Activated CD8-positive, alpha-beta memory T cell treated with anti-CD3 and anti-CD28 coated beads, Interleukin-2, amount 50 U/mL, for 48 hours (primary cell): ENCODE measurements around the gene ANTKMT.

ENCODE experiments used
- DNase-seq: peaks from one replicate; pipeline ENCODE4 v3.0.0-alpha.2; 2020

The ANTKMT gene

DNA sequence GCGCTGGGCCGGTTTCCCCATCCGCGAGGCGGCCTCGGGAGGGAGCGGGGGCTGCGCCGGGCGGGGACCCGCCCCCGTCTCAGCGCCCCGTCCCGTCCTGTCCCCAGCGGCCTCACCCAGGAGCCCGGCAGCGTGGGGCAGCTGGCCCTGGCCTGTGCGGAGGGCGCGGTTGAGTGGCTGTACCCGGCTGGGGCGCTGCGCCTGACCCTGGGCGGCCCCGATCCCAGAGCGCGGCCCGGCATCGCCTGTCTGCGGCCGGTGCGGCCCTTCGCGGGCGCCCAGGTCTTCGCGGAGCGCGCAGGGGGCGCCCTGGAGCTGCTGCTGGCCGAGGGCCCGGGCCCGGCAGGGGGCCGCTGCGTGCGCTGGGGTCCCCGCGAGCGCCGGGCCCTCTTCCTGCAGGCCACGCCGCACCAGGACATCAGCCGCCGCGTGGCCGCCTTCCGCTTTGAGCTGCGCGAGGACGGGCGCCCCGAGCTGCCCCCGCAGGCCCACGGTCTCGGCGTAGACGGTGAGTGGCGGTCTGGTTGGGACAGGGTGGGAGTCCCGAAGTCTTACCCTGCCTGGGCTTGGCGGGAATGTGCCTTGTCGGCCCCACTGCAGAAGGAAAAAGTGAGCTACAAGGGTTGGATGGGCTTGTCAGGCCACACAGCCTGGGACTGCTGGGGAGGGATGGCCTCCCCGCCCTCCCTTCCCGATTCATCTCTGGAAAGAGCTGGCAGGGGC lies 5.3 kb upstream of the ANTKMT start:
- DNase-seq, result no peak

DNA sequence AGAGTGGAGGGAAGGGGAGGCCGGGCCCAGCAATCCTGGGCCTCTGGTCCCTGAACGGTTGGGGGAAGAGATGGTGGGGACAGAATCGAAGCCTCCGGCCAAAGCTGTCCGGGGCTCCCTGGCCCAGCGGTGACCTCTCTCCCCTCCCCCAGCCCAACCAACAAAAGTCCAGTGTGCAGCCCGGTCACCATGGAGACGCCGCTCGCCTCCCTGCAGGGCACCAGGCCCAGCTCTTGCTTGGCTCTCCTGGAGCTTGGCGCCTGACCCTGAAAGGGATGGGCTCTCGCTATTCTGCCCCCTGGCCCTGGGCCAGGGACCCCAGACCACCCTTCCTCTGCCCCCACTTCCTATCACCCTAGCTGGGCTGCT lies 4.8 kb upstream of the ANTKMT start:
- no peak for DNase-seq

- DNase-seq, result no peak
These were observed 4.1 kb upstream of the ANTKMT start for GRCh38 chr16:716768-717325.

- DNase-seq, result no peak
These were observed 3.3 kb upstream of the ANTKMT start for GRCh38 chr16:717450-718245.

DNA sequence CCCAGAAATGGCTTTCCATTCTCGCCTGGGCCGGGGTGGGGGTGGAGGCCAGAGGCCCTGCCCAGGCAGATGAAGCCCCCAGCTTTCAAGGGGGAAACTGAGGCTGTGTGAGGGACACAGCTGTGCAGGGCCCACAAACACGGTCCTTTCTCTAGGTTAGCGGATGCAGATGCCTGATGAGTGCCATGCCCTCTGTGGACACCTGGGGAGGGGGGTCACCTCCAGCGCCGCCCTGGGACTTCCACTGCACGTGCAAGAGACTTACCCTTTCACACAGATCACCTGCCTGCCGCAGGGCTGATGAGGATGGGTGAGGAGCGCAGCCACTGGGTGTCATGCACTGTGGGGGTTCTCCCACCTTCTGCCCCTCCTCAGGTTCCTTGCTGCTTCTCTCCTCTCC lies 2.6 kb upstream of the ANTKMT start:
- DNase-seq, result no peak

- DNase-seq, result no peak
These were observed 2.0 kb upstream of the ANTKMT start for GRCh38 chr16:718922-719321.

- no peak for DNase-seq
These were observed 1.0 kb upstream of the ANTKMT start for GRCh38 chr16:719815-720446.

- DNase-seq, result peak; percentile 77
These were observed 428 bp upstream of the ANTKMT start for GRCh38 chr16:720447-720989.

- no peak for DNase-seq
These were observed 1.0 kb downstream of the ANTKMT start for GRCh38 chr16:721765-722540.

DNA sequence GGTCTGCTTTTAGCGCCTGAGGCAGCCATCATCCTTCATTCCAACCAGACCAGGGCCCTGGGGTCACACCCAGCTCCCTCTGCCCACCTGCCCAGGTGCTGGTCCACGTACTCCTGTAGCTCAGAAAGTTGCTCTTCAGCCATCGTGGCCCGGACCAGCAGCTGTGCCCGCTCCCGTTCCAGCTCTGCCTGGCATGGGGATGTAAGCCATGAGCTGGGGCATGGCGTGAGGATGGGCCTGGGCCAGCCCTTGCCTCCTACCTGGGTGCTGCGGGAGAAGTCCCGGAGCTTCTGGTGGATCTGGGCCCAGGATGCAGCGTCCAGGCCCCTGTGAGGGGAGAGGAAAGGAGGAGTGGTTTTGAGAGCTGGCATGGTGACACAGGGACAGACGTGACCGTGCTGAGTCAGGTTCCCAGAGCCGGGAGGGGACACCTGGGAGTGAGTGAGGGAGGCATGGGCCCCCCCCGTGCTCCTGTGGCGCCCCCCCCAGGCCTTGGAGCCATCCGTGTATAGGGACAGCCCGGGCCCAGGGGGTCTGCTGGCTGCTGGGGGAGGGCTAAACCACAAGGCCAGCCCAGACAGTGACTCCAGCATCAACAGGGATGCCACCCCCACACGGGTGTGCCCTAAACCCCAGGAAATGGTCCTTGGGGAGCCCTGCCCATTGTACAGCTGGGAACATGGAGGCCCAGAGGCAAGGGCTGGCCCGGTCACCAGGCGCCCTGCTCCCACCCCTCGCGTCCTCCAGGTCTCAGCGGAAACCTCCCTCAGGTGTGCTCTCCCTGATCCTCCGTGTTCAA lies 2.1 kb downstream of the ANTKMT start:
- no peak for DNase-seq

GRCh38 chr16:723695-724094 lies 2.7 kb downstream of the ANTKMT start:
- no peak for DNase-seq

DNA sequence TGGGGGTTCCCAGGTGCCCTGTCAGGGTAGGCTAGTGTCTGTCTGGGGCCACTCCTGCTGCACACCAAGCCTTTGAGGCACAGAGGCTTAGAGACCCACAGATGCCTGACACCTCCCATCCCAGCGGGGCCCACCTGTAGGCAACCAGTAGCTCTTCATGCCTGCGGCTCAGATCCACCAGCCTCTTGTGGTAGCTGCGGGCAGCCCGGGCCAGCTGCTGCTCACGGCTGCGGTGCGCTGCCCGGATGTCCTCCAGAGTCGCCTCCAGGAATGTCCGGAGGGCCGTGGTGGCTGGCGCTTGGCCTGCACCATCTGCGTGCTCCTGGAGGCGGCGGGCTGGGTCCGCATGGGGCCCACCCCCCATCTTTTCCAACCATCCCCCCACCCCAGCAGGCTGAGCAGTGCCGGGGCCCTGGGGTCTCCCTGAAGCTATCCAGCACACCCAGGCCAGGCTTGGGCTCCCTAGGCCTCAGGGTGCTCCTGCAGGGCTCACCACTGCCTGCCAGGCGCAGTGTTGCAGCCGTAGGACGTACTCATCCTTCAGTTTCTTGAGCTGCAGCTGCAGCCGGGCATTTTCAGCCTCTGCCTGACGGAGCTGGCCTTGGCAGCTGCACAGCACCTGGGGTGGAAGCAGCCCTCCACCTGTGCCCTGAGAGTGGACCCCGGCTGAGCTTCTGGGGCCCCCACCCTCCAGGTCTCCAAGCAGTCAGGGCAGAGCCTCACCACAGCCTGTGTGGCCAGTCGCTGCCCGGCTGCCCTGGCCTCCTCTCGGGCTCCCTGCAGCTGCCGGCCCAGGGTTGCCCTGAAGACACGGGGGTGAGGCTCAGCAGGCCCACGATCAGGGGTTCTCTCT lies 3.5 kb downstream of the ANTKMT start:
- no peak for DNase-seq

- no peak for DNase-seq
These were observed 4.1 kb downstream of the ANTKMT start for GRCh38 chr16:725041-725376.

DNA sequence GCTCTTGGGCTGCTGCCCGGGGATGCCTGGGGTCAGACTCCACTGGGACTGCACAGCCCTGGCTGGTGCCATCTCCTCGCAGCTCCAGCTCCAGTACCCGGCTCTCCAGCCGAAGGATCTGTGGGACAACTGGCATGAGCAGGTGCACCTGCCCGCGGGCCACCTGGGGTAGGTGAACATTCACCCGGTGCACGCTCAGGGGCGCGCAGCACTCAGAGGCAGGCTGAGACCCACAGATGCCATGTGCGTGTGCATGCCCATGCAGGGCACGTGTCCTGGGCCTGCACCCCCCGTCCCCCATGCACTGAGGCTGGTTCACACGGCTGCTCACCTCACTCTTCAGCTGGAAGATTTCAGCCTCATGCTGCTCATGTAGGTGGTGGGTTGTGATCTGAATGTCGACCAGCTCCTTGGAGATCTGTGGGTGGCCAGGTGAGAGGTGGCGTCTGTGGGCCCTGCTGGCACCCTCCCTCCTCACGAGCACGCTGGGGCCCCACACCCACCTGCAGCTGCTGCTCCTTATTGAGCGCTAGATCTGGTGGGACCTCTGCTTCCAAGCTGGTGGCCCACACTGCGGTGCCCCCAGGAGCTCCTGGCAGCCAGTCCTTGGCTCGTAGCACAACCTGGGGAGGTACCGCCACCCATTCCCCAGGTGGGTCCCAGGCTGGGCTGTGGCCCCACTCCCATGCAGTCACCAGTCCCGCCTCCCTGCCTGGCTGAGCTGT lies 4.7 kb downstream of the ANTKMT start:
- DNase-seq, result no peak

GRCh38 chr16:726188-726437 lies 5.2 kb downstream of the ANTKMT start:
- no peak for DNase-seq

DNA sequence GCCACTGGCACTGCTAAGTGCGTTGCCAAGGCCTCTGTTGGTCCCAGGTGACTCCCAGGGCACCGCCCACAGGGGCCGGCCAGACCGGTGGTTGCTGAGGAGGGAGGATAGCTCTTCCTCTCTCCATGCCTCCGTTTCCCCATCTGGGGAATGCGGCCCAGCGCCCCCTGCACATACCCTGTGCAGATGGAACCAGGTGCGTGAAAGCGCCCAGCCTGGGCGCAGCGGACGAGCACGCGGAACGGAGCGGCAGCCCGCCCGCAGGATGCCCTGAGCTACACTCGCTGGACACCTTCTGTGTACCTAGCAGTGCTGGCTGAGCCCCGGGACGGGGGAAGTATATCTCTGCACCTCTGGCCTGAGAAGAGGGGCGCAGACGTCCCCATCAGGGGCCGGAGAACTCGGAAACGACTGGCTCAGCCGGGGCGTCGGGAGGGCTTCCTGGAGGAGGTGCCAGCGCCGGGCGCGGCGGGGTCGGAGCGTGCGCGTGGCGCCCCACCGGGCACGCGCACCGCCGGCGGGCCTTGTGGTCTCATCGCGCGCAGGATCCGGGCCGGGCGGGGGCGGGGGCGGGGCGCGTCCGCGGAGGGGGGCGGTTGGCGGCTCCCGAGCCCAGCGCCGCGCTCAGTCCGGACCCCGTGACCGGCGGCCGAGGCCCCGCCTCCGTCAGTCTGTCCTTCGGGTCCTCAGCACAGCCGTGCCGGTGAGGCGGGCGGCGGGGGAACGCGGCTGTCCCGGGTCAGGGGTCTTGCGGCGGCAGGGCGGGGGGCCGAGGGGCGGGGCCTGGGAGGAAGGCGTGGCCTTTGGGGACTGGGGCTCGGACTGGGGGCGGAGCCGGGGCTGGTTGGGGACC lies 5.7 kb downstream of the ANTKMT start, which contains the start of the genes CCDC78 and HAGHL:
Gene CCDC78 (minus strand): TSS at position 6 of the 853 bp plus-strand sequence. CDS start 76 bp downstream, outside the sequence.
Gene HAGHL (plus strand): TSS at position 669 of the 853 bp plus-strand sequence. CDS start 404 bp downstream, outside the sequence.
- DNase-seq, result peak; percentile 88

DNA sequence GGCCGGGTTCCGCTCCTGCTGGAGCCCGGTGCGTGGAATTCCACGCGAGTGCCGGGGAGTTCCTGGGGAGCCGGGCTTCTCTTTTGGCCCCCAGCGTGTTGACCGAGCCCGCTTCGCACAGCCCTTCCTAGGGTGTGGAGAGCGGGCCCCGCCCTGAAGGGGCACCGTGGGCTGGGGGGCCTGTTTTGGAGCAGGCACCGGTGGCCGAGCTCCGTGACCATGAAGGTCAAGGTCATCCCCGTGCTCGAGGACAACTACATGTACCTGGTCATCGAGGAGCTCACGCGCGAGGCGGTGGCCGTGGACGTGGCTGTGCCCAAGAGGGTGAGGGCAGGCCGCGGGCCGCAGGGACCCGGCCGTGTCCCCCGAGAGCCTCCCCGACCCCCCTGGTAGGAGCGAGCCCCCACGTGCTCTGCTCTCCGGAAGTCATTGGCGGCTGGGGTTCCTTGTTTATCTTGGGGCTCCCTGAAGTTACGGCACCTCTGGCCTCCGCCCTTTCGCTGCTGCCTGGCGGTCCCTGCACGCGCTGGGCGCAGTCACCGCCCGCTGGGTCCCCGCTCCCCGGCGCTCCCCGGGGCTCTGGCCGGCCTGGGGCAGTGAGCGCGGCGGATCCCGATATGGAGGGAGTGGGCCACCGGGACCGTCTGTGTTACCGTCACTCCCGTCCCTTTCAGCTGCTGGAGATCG lies 6.5 kb downstream of the ANTKMT start:
- no peak for DNase-seq

DNA sequence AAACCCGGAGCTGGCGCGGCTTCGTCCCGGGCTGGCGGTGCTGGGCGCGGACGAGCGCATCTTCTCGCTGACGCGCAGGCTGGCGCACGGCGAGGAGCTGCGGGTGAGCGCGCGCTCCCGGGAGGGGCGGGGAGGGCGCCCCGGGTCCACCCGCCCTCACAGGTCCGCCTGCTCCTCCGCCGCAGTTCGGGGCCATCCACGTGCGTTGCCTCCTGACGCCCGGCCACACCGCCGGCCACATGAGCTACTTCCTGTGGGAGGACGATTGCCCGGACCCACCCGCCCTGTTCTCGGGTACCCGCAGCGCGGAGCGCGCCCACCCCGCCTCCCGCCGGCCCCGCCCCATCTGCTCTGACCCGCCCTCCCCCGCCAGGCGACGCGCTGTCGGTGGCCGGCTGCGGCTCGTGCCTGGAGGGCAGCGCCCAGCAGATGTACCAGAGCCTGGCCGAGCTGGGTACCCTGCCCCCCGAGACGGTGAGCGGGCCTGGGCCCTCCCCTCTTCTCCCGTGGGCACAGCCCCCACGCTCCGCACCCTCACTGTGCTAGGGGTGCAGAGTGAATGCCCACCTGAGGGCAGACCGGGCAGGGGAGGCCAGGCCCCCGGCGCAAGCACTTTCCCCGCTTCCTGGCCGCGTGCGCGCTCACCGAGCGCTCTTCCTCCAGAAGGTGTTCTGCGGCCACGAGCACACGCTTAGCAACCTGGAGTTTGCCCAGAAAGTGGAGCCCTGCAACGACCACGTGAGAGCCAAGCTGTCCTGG lies 7.4 kb downstream of the ANTKMT start:
- DNase-seq, result peak; percentile 85
